Cardiac fibroblast (primary cell): Measurements from ENCODE around the gene SIM2.

Experiments
- DNase-seq, 2 donors: peaks; one replicate each; pipeline versions ENCODE4 v3.0.0 to v3.0.0-alpha.2; 2010; ENCODE audit warnings: low read depth in 2 of 2
- H3K4me3 ChIP-seq, 2 donors: replicated peaks in 1 of 2; 1 replicate in 1 of 2; 2 replicates in 1 of 2; pipeline ENCODE4 v1.5.1; 2011; ENCODE audit warnings: low read depth in 2 of 2, low read length in 2 of 2, mild to moderate bottlenecking in 2 of 2, moderate library complexity in 1 of 2
- TF ChIP-seq, protein P1 (sequence below): IDR thresholded peaks from one replicate; pipeline ENCODE4 v1.5.1; 2011; ENCODE audit warnings: low read depth, mild to moderate bottlenecking, low read length, inconsistent platforms

SIM2 gene

GRCh38 chr21:36704958-36705678 is 6.2 kb downstream of the SIM2 start:
- no peak overlapping the region for H3K4me3 ChIP-seq
- no peak for DNase-seq
- TF ChIP-seq, protein P1, sequence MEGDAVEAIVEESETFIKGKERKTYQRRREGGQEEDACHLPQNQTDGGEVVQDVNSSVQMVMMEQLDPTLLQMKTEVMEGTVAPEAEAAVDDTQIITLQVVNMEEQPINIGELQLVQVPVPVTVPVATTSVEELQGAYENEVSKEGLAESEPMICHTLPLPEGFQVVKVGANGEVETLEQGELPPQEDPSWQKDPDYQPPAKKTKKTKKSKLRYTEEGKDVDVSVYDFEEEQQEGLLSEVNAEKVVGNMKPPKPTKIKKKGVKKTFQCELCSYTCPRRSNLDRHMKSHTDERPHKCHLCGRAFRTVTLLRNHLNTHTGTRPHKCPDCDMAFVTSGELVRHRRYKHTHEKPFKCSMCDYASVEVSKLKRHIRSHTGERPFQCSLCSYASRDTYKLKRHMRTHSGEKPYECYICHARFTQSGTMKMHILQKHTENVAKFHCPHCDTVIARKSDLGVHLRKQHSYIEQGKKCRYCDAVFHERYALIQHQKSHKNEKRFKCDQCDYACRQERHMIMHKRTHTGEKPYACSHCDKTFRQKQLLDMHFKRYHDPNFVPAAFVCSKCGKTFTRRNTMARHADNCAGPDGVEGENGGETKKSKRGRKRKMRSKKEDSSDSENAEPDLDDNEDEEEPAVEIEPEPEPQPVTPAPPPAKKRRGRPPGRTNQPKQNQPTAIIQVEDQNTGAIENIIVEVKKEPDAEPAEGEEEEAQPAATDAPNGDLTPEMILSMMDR, result no peak

- H3K4me3 ChIP-seq, result no peak overlapping the region
- no peak for DNase-seq
Observed at GRCh38 chr21:36705679-36706481, 7.0 kb downstream of the SIM2 start.

GRCh38 chr21:36706482-36706852 is 7.6 kb downstream of the SIM2 start:
- H3K4me3 ChIP-seq, result no peak overlapping the region
- no peak for DNase-seq
- TF ChIP-seq, protein P1, result no peak

More at GRCh38 chr21:36705679-36706481, 7.0 kb downstream of the SIM2 start:
- TF ChIP-seq, protein P1, result peak; percentile 13

DNA sequence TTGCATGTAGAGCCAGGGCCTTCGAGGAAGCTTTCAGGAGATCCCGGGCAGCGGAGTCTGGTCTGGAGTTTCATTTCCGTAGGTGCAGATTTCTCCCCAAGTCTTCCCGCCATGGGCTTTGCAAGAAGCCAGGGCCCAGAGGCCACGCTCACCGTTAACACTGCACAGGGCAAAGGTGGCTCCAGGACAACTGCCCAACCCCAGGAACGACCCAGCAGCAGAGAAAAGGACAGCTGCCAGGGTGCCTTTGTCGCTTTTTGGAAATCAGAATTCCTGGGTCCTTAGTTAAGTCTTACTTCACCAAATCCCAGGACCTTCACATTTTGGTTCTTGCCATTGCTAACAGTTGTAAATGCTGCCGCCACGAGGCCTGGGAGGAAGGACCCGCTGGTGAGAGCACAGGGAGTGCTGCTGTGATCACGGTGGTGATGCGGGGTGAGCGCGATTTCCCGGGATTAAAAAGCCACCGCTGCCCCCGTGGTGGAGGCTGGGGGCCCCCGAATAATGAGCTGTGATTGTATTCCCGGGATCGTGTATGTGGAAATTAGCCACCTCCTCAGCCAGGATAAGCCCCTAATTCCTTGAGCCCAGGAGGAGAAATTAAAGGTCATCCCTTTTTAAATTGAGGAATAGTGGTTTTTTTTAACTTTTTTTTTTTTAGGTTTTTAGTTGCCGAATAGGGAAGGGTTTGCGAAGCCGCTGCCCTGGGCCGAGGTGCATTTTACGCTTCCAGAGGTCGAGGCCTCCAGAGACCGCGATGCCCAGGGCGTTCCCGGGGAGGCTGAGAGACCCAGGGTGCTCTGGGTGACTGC is 8.2 kb downstream of the SIM2 start:
- TF ChIP-seq, protein P1, result no peak
- H3K4me3 ChIP-seq, result no peak overlapping the region
- DNase-seq, result peak in 1 of 2 donors; percentile 49

DNA sequence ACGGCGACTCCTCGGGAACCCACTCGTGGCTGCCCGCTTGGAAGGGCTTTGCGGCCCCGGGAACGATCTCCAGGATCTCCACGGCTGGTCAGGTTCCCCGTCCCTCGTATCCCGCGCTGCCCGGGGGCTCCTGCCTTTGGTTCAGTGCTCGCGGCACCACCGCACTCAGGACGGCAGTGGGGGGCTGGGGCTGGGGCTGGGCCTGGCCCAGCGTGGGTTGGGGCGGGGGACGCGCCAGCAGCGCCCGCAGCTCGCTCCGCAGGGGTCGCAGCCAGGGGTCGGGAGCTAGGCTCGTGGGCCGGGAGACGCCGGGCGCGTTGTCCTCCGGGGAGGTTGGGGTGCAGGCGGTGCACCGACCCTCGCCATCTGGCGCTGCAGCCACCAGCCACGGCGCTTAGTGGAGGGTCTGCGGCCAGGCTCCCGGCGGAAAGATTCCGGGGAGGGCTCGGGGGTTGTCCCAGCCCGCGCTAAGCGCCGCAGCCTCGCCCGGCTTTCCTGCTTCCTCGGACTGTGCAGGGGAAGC is 8.9 kb downstream of the SIM2 start:
- TF ChIP-seq, protein P1, result no peak
- no peak for DNase-seq
- H3K4me3 ChIP-seq, result no peak overlapping the region

GRCh38 chr21:36708286-36709029 is 9.5 kb downstream of the SIM2 start:
- no peak overlapping the region for H3K4me3 ChIP-seq
- DNase-seq, result no peak
- TF ChIP-seq, protein P1, result no peak
